Measurements from ENCODE around the gene HEATR1.
"Not testable (repeated sequence)": the region's sequence is repeated elsewhere in the genome, so short reads cannot be mapped to it uniquely, and the experiment has no call there.

HEATR1 gene, protein sequence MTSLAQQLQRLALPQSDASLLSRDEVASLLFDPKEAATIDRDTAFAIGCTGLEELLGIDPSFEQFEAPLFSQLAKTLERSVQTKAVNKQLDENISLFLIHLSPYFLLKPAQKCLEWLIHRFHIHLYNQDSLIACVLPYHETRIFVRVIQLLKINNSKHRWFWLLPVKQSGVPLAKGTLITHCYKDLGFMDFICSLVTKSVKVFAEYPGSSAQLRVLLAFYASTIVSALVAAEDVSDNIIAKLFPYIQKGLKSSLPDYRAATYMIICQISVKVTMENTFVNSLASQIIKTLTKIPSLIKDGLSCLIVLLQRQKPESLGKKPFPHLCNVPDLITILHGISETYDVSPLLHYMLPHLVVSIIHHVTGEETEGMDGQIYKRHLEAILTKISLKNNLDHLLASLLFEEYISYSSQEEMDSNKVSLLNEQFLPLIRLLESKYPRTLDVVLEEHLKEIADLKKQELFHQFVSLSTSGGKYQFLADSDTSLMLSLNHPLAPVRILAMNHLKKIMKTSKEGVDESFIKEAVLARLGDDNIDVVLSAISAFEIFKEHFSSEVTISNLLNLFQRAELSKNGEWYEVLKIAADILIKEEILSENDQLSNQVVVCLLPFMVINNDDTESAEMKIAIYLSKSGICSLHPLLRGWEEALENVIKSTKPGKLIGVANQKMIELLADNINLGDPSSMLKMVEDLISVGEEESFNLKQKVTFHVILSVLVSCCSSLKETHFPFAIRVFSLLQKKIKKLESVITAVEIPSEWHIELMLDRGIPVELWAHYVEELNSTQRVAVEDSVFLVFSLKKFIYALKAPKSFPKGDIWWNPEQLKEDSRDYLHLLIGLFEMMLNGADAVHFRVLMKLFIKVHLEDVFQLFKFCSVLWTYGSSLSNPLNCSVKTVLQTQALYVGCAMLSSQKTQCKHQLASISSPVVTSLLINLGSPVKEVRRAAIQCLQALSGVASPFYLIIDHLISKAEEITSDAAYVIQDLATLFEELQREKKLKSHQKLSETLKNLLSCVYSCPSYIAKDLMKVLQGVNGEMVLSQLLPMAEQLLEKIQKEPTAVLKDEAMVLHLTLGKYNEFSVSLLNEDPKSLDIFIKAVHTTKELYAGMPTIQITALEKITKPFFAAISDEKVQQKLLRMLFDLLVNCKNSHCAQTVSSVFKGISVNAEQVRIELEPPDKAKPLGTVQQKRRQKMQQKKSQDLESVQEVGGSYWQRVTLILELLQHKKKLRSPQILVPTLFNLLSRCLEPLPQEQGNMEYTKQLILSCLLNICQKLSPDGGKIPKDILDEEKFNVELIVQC (N-terminal part only)

DNA sequence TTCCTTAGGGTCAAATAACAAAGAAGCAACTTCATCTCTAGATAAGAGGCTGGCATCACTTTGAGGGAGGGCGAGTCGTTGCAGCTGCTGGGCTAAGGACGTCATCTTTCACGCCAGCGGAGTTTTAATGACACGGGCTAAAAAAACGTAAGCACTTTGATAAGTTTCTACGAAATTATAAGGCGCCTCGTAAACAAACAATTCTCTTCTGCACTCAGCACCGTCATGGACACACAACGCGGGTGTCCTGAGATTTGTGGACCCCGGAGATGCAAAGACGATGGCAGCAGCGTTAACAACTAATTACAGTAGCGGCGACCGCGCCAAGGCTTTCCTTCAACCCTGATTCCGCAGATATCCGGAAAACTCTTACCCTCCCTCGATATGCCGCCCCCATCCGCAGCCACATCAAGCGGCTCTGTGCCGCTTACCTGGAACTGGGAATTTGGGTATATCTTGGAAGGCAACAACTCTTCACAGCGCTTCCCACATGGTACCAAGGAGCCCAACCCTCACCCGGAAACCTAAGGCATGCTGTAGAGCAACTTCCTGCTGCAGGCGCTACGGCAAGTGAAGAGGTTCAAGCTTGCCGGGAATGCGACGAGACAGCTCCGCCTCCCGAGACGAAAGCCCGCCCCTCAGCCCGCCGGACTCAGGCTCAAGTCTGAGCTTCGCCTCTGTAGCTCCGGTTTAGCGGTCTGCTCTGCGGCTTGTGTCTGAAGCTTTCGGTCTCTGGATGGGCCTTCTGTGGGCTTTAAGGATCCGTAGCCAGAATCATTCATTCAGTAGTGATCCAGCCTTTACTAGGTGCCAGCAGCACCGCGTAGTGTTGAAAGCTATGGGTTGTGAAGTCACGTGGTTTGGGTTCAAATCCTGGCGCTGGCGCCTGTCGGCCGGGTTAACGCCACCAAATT, at the start of gene HEATR1:
TSS of gene HEATR1 (minus strand) at position 526 of the 914 bp plus-strand sequence. CDS start at position 105, 421 bp downstream.
- DNase-seq: peak; percentile 90

DNA sequence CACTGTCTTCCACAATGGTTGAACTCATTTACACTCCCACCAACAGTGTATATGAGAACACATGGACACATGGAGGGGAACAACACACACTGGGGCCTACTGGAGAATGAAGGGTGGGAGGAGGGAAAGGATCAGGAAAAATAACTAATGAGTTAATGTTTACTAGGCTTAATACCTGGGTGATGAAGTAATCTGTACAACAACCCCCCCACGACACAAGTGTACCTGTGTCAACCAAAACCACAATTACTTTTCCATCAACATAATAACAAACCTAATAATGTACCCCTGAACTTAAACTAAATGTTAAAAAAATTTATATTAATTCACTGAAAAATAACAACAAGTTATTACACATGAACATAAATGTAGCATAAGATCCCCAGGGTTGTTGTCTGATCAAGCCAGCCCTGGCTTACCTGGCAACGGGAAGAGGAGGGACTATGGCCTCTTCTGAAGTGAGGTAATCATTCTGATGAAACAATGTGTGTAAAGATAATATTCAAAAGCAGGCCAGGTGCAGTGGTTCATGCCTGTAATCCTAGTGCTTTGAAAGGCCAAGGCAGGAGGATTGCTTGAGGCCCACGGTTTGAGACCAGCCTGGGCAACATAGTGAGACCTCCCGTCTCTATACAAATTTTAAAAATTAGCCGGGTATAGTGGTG, 40.8 kb upstream of the HEATR1 start:
- no peak for DNase-seq

DNA sequence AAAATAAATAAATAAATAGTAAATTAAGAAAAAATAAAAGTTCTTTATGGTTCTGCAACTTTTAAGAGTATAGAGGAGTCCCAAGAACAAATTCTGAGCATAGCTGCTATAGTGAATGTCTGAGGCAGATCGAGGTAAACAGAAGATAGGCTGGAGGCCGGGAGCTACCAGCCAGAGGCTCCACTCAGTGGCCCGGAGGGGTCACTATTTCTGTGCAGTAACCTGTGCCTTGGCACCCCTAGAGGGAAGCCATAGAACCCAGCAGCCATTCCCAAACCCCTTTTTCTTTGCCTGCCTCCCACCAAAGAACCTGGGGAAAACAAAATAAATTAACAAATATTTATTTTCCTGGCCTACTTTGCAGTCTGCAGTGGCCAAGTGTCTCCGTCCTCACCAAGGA, 38.4 kb upstream of the HEATR1 start:
- DNase-seq: no peak

DNA sequence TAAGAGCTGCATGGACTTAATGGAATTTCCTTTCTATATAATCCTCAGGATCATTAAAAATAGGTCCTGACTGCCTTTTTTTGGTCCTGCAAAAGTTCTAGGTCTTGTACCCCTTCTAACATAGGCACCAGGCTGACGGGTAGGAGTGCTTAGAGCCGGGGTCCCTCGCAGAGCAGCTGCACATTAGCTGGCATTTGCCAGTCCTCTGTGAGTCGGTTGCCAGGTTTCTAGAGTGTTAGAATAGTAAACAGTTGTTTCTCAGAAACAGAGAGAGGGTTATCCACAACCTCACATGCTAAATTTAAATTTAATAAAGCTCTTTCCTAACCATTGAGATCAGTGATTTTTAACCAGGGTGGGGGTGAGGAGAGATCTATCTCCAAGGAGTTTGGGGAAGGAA, 35.4 kb upstream of the HEATR1 start:
- no peak for DNase-seq

DNA sequence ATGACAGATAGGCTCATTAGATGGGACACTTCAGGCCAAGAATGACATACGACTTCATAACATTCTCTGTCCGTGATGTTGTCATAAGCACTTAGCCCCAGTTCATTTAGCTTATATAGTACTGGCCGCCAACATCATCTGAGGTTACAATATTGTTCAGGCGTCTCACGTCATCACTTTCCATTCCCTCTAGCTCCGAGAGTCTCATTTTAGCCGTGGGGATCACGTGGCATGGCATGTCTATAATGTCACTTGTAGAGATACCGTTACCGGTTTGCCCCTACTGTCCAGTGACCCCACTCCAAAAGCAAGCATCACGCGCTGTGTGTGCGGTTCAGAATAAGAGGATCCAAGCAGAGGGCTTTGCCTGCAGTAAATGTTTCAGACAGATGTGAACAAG, 34.6 kb upstream of the HEATR1 start:
- DNase-seq: no peak

DNA sequence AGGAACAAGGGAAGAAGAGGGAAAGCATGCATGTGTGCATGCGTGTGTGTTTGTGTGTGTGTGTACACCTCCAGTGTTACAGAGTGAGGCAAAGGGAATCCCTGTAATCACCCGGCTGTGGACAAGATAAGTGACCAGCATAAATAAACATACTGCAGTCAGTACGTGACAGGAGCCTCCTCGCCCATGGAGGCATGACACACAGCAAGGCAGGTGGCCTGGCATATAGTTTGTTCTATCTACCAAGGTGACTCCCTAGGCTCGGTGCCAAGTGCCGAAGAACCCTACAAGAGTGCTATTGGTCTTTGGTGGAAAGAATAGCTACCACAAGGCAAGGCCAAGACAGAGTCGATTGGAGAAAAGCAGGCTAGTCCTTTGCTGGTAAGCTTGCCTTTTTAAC, 31.7 kb upstream of the HEATR1 start:
- DNase-seq: no peak

DNA sequence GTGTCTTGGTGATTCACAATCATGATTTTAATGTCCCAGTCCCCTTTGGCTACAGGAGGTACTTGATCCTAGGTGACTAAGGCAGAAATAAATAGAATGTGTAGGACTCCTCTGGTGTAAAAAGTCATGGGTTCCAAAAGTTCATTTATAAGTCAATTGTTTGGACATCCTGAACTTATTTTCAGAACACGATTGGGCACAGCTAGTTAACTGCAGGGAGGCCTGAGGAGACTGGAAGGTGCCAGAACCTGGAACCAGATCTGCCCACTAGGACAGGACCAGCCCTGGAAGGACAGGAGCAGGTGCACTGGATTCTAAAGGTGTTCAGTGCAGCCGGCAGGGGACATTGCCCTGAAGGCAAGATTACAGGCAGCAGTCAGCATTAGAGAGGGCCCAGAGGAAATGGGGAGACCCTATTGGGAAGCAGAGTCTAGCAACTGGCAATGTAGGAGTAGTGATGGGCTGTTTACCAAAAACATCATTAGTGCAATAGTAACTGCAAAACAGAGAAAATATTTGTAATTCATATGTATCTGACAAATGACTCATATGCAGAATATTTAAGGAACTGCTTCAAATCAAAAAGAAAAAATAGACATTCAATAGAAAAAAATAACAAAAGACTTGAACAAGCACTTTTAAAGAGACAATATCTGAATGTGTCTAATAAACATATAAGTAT, 23.6 kb upstream of the HEATR1 start:
- DNase-seq: no peak

DNA sequence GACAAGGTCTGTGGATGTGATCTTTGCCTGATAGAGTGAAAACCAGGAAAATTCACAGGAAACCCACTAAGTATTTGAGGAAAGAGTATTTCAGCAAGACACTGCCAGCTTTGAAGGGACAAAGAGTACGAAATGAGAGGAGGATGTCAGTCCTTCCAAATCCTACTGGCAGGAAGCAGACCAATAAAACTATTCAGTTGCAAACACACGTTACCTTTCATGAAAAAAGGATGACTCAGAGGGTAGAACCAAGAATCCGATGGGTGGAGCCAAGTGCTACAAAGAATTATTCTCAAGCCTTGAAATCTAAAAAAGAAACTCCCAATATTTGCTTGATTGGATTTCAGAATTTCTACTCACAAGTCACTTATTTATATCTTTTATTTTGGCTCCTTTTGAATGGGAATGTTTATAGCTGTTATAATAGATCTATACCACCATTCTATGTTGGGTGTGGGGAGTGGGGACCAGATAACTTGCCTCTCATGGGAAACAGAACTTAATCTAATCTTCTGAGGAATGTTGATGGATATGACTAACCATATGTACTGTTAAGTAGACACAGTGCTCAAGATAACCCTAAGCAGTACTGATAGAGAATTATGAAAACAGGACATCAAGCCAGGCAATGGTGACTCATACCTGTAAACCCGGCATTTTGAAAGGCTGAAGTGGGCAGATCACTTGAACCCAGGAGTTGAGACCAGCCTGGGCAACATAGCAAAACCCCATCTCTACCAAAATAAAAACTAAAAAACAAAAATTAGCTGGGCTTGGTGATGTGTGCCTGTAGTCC, 19.3 kb upstream of the HEATR1 start:
- no peak for DNase-seq

DNA sequence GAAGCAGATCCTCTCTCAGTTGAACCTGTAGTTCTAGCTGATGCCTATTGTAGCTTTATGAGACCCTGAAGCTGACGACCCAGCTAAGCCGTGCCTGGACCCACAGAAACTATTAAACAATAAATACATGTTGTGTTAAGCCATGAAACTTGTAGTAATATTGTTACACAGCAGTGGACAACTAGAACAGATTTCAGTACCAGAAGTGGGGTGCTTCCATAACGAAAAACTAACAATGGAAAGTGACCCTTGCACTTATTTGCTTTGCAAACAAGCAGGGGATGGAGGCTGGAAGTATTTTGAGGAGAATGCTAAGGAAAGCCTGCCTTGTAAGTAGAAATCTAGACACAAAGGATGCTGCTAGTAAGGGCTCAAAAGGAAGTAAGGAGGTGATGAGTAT, 18.1 kb upstream of the HEATR1 start:
- no peak for DNase-seq

DNA sequence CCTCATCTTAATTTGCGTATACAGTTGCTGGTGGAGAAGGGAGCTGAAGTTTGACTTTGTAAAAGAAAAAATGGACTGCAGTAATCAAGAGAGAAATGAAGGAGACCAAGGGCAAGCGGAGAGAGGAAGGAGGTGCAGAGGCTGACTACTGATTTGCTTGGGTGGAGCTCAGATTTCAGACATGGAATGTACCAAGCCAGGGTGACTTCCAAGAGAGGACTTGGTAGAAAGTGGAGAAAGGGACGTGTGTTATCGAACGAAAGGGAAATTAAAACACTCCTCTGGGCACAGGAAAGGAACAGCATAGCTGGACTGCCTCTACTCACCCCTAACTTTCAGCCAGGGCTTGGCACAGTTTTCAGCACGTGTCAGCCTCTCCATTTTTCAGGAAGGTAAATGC, 15.1 kb upstream of the HEATR1 start:
- DNase-seq: no peak

DNA sequence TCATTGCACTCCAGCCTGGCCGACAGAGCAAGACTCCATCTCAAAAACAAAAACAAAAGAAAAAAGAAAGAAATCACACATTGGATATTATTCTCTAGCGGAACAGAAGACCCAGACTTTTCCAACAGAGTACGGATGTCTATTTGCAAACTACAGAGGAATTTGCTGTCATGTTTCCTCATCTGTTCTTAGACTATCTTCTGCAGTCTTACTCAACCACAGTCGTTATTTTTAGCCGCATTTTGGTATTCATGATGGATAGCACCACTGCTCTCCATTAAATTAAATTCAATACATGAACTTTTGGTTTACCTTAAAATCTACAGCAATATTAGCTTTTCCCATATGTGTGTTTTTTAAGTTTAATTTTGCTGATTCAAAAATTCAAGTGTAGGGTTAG, 14.2 kb upstream of the HEATR1 start:
- DNase-seq: no peak

DNA sequence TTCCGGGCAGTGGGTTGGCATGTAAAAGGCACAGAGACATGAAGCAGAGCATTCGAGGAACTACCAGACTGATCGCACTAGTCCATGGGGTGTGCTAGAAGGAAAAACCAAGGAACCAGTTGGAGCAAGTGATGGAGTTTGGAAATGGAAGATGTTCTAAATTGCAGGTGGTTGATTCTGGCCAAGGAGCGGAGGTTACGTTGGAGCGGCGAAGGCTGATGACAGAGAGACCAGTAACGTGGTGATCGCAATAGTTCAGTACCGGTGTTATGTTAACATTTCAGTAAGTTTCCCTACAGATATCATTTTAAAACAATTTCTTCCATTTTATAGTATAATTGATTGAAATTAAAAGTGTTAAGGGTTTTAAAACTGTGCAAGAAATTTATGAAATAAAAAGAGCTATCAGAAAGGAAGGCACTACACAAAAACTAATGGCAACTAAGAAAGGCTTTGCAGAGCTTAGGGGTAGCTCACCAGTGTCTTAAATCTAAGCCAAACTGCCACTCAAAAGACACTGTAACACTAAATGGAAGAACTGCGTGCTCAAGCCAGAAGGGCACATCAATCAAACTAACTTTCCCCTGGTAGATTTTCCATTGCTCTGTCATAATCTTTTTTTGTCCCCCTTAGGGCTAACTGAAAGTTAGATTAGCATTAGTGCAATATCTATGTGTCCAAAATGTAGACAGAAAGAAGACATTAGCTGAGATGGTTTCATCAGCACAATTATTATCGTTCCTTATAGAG, 11.3 kb upstream of the HEATR1 start:
- no peak for DNase-seq

DNA sequence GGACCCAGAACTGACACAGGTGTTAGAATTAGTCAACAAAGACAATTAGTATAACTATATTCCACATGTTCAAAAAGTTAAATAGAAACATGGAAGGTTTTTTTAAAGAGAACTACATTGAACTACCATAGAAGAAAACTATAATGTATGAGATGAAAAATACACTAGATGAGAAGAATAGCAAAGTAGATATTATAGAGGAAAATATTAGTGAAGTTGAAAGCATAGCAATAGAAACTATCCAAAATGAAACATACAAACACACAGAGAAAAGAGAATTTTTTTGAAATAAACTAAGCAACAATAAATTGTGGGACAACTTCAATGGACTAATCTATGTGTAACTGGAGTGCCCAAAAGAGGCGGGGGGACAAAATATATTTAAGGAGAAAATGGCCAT, 8.0 kb upstream of the HEATR1 start:
- DNase-seq: no peak

DNA sequence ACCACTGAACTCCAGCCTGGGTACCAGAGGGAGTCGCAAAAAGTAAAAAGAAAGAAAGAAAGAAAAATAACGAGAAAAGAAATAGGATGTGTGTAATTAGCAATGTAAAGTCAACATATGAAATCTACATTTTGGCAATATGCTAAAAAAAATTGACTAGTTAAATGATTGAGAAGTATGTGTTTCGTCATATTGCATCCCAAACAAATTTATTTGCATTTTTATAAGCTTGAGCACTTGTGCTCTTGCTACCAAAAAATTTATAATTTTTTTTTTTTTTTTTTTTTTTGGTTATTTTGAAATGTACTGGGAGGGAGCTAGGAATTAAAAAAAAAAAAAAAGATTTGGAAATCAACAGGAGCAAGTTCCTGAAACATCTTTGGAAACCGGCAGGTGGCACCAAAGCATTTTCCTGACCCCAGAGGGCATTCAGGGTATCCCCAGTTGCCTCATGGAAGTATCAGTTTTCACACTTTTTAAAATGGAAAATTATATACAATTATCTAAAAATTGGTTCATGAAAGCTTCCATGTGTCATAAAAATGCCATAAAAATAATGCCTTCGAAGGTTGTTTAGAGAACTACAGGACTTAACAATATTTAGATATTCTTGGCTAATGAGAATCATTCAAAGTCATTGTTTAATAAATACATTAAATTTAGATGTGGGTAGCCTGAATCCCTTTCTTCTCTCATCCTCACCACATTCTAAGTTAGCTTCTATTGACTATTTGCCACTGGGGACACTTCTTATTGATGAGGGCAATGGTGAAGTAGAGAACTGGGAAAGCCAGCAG, 4.8 kb upstream of the HEATR1 start:
- DNase-seq: no peak

DNA sequence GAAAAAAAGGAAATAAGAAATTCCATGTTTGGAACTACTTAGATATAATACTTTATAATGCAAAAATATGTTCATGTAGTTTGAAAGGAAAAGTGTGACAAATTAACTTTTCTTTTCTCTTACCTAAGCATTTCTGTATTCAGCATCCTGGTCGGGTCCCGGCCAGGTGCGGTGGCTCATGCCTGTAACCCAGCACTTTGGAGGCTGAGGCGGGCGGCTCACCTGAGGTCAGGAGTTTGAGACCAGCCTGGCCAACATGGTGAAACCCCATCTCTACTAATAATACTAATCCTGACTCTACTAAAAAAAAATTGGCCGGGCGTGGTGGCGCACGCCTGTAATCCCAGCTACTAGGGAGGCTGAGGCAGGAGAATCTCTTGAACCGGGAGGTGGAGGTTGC, 3.3 kb upstream of the HEATR1 start:
- not testable (repeated sequence) for DNase-seq

DNA sequence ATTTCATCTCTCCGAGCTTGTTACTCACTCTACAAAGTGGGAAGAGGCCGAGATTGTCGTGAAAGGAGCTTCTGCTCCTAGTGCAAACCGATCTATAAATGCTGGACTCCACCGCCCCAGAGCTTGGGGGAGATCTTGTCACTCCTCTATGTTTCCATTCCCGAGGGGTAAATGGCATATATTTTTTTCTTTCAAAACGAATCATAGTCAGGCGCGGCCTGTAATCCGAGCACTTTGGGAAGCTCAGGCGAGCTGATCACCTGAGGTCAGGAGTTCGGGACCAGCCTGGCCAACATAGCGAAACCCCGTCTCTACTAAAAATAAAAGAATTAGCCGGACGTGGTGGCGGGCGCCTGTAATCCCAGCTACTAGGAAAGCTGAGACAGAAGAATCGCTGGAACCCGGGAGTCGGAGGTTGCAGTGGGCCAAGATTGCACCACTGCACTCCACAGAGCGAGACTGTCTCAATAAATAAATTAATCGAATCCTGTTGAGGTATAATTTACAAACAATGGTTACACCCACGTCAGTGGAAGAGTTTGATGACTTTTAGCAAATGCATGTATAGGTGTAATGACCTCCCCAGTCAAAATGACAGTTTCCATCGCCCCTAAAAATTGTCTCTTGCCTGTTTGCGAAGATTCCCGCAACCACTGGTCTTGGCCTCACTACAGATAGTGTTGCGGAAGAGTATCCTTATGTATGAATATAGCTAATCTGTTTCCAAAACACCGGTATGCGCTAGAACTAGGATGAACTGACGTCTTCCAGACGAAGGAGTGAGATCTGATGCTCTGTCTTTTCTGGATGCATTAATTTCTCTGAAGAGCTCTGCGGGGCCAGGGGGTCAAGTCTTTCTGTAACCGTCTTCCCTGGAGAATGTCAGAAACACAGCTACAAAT, 840 bp upstream of the HEATR1 start:
- no peak for DNase-seq

DNA sequence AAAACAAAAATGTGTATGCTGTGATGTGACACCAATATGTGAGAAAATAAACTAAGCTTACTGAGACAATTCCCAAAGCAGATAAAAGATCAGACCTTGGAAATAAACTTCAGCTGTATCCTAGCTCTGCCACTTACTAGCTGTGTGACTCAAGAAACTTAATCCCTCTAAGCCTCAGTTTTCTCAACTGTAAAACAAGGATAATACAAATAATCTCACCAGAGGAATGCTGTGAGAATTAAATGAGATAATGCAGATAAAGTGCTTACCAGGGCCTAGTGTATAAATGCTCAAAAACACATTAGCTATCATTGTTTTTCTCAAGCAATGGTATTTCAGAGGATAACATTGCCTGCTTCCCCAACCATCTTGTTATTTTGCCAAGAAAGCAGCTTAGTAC, 2.1 kb downstream of the HEATR1 start:
- DNase-seq: no peak
